RWPE1 (cell line): ENCODE data around the gene STK32B.
"Not testable (repeated sequence)": the region's sequence is repeated elsewhere in the genome, so short reads cannot be mapped to it uniquely, and the experiment has no call there.

Experiments
- CTCF ChIA-PET: fragments of 350-600 bp; sonication (Branson Sonifier 250); formaldehyde crosslinking; extraction: SDS; loops from one replicate; lab custom pipeline; 2021; lab: Yijun Ruan, JAX
- POLR2A ChIA-PET: fragments of 400-600 bp; formaldehyde crosslinking; extraction: SDS; loops from one replicate; lab custom pipeline; 2020; ENCODE audit warnings: antibody characterized with exemption; ENCODE audit not compliant: low non-redundant PET; lab: Yijun Ruan, JAX
- DNase-seq: peaks from one replicate; pipeline ENCODE4 v3.0.0; 2012; ENCODE audit warnings: low spot score
- H3K27ac ChIP-seq: fragments of 450-650 bp; 2 replicates; pipeline ENCODE4 v1.5.1; 2017
- CTCF ChIP-seq: fragments of 450-650 bp; conservative IDR thresholded peaks from 2 replicates; pipeline ENCODE4 v1.5.1; 2017; ENCODE audit warnings: low read depth, mild to moderate bottlenecking

Gene STK32B

GRCh38 chr4:5162909-5163508, 111.7 kb downstream of the STK32B start:
- no peak for DNase-seq
- ChIA-PET CTCF (no interaction called here), POLR2A (no interaction called here)
- no peak overlapping the region for H3K27ac ChIP-seq
- TF ChIP-seq CTCF: no peak

GRCh38 chr4:5164221-5164912, 113.1 kb downstream of the STK32B start:
- CTCF ChIA-PET: interaction anchor here (0.7 kb wide), 1 partner anchor 50 kb away, joined by 4 read pairs; no protein-coding TSS in a partner anchor
- no peak for TF ChIP-seq CTCF
- POLR2A ChIA-PET: no interaction called here
- no peak for DNase-seq
- H3K27ac ChIP-seq: no peak overlapping the region

DNA sequence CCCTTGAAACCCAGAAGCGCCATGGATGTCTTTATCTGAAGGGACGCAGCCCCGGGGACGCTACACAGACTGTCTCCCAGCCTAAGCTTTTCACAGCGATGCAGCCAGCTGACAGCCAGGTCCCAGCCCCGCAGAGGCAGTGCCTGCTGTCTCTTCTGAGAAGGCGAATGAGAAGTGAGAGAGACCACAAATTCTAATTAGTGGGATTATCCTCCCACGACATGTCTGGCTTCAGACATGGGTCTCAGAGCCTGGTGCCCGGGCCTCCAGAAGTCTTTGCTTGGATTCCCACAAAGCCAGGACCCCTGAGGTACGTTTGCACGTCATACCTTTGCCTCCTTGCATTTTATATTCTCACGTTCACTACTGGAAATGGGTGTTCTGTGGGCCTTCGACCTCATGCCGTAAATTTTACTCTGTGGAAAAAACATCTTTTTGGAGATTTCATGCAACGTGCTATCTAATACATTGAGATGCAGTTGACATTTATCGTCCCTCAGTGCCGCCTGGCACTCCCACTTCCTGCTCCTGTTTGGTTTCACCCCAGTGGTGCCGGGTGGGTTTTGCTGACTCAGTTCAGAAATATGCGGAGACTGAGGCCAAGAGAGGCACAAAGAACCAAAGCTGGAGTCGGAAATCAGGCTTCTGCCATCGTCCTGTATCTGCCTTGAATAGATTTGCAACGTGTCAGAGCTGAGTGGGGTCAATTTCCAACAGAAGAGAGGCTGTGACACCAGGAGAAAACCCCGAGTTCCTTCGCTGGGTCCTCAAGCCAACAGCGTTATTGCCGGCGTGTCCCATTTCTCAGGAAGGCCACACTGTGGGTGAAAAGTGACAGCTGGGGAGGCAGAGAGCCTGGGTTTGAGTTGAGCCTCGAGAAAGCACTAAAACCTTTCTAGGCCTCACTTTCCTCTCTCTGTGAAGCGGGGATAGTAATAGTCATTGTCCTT, 114.4 kb downstream of the STK32B start:
- no peak overlapping the region for H3K27ac ChIP-seq
- no peak for DNase-seq
- CTCF ChIA-PET: no interaction called here
- POLR2A ChIA-PET: no interaction called here
- TF ChIP-seq CTCF: no peak

- H3K27ac ChIP-seq: no peak overlapping the region
- POLR2A ChIA-PET: no interaction called here
Observed at GRCh38 chr4:5166377-5166776, 115.1 kb downstream of the STK32B start.

GRCh38 chr4:5168891-5169290, 117.6 kb downstream of the STK32B start:
- POLR2A ChIA-PET: no interaction called here
- no peak overlapping the region for H3K27ac ChIP-seq
- no peak for TF ChIP-seq CTCF
- CTCF ChIA-PET: no interaction called here
- no peak for DNase-seq

More at GRCh38 chr4:5166377-5166776, 115.1 kb downstream of the STK32B start:
- DNase-seq: no peak
- no peak for TF ChIP-seq CTCF
- CTCF ChIA-PET: interaction anchor here (0.6 kb wide), 1 partner anchor 374 kb away, joined by 3 read pairs; no protein-coding TSS in a partner anchor

GRCh38 chr4:5175836-5176235, 124.6 kb downstream of the STK32B start:
- DNase-seq, POLR2A ChIA-PET, H3K27ac ChIP-seq: not testable (repeated sequence)
- CTCF ChIA-PET: interaction anchor here (0.8 kb wide), 1 partner anchor 532 kb away, joined by 3 read pairs; the partner anchor contains the start of gene EVC2
